SU-DHL-6 (cell line): ENCODE data around the gene NCBP3.

Experiments used
- H2AFZ ChIP-seq: fragments of 200-600 bp; sonication (generic); 2 replicates; pipeline ENCODE4 v1.6.1; 2014; ENCODE audit warnings: low read depth, mild to moderate bottlenecking, moderate library complexity, mixed read lengths, antibody characterized with exemption, low read length; ENCODE audit not compliant: severe bottlenecking
- H3F3A ChIP-seq: fragments of 200-600 bp; shearing (Covaris generic); 2 replicates; pipeline ENCODE4 v1.6.0; 2016; ENCODE audit warnings: antibody characterized with exemption, mild to moderate bottlenecking; ENCODE audit not compliant: insufficient read depth
- H3K27ac ChIP-seq: fragments of 200-600 bp; sonication (generic); 2 replicates; pipeline ENCODE4 v1.5.1; 2016; ENCODE audit warnings: low read depth, mild to moderate bottlenecking, low read length, moderate library complexity, mixed read lengths
- H3K27me3 ChIP-seq: fragments of 200-600 bp; sonication (generic), shearing (Covaris generic); 2 replicates; pipeline ENCODE4 v1.6.0; 2014; ENCODE audit warnings: mild to moderate bottlenecking, low read length
- H3K36me3 ChIP-seq: fragments of 200-600 bp; sonication (generic); 2 replicates; pipeline ENCODE4 v1.6.1; 2014; ENCODE audit warnings: mild to moderate bottlenecking, low read length, mixed read lengths
- H3K4me2 ChIP-seq: fragments of 300-600, 200-600 bp; shearing (Covaris generic), sonication (generic); 2 replicates; pipeline ENCODE4 v1.6.0; 2014; ENCODE audit warnings: low read length, low read depth, mild to moderate bottlenecking; ENCODE audit not compliant: poor library complexity, severe bottlenecking
- H3K4me3 ChIP-seq: fragments of 200-600 bp; sonication (generic); 2 replicates; pipeline ENCODE4 v1.5.1; 2014; ENCODE audit warnings: antibody characterized with exemption, low read length, mild to moderate bottlenecking, mixed read lengths; ENCODE audit not compliant: insufficient read depth, poor library complexity, severe bottlenecking
- H3K79me2 ChIP-seq: fragments of 200-600 bp; sonication (generic); 2 replicates; pipeline ENCODE4 v1.6.1; 2014; ENCODE audit warnings: mild to moderate bottlenecking, low read length, moderate library complexity; ENCODE audit not compliant: insufficient read depth
- H3K9ac ChIP-seq: fragments of 200-600 bp; sonication (generic); 2 replicates; pipeline ENCODE4 v1.7.0; 2014; ENCODE audit warnings: mild to moderate bottlenecking, low read length
- H3K9me2 ChIP-seq: fragments of 200-600 bp; sonication (generic); replicated peaks from 2 replicates; pipeline ENCODE4 v1.6.1; 2014; ENCODE audit warnings: low read length; ENCODE audit not compliant: insufficient read depth
- H3K9me3 ChIP-seq: fragments of 200-600 bp; sonication (generic); 2 replicates; pipeline ENCODE4 v1.6.1; 2014; ENCODE audit warnings: low read length, mixed read lengths; ENCODE audit not compliant: insufficient read depth
- H4K20me1 ChIP-seq: fragments of 200-600 bp; sonication (generic); 2 replicates; pipeline ENCODE4 v1.6.1; 2014; ENCODE audit warnings: low read depth, mild to moderate bottlenecking, antibody characterized with exemption, low read length, moderate library complexity, mixed read lengths
- EZH2phosphoT487 ChIP-seq: fragments of 200-600 bp; sonication (generic), shearing (Covaris generic); conservative IDR thresholded peaks from 2 replicates; pipeline ENCODE4 v1.6.1; 2018; ENCODE audit warnings: mild to moderate bottlenecking, antibody characterized with exemption, low read length, moderate library complexity, mixed read lengths
- TF ChIP-seq, protein P1 (sequence below): fragments of 200-600 bp; sonication (generic); IDR thresholded peaks from one replicate; pipeline ENCODE4 v1.5.1; 2017; ENCODE audit warnings: antibody characterized with exemption, mild to moderate bottlenecking, low read length, moderate library complexity; ENCODE audit not compliant: insufficient read depth, poor library complexity, severe bottlenecking

Gene NCBP3

DNA sequence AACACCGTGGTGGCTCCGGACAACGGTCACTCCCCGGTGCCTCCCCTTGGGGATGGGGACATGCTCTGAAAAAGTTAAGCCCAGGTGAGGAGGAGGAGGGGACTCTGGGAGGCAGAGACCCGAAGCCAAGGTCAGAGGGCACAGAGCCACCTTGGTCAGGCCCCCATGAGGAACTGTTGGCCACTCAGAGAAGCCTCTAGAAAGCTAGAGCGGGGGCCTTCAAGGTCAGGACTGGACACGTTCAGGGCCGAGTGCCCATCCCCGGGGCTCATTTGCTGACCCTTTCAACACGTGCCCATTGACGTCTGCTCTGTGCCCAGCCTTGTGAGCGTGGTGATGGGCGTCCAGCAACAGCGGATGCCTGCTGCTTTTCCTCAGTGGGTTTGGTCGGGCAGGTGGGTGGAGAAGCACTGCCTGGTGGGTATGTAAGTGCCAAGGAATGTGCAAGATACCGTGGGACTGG, 84.1 kb downstream of the NCBP3 start:
- Histone ChIP-seq H3K4me2 (no peak overlapping the region), H3K79me2 (no peaks in the 10 kb centered on the region), H3K9ac (no peak overlapping the region), H3K27ac (no peak overlapping the region), H3K9me3 (peaks cover 4% of the 10 kb centered on the region; the same call in 1 of the 2 replicates), H2AFZ (no peak overlapping the region), H4K20me1 (no peaks in the 10 kb centered on the region), H3F3A (no peaks in the 10 kb centered on the region), H3K27me3 (no peaks in the 10 kb centered on the region), H3K36me3 (no peaks in the 10 kb centered on the region), H3K9me2 (no peaks in the 10 kb centered on the region), H3K4me3 (no peak overlapping the region)
- TF ChIP-seq EZH2phosphoT487, result no peak
- TF ChIP-seq, protein P1, sequence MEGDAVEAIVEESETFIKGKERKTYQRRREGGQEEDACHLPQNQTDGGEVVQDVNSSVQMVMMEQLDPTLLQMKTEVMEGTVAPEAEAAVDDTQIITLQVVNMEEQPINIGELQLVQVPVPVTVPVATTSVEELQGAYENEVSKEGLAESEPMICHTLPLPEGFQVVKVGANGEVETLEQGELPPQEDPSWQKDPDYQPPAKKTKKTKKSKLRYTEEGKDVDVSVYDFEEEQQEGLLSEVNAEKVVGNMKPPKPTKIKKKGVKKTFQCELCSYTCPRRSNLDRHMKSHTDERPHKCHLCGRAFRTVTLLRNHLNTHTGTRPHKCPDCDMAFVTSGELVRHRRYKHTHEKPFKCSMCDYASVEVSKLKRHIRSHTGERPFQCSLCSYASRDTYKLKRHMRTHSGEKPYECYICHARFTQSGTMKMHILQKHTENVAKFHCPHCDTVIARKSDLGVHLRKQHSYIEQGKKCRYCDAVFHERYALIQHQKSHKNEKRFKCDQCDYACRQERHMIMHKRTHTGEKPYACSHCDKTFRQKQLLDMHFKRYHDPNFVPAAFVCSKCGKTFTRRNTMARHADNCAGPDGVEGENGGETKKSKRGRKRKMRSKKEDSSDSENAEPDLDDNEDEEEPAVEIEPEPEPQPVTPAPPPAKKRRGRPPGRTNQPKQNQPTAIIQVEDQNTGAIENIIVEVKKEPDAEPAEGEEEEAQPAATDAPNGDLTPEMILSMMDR, result no peak

DNA sequence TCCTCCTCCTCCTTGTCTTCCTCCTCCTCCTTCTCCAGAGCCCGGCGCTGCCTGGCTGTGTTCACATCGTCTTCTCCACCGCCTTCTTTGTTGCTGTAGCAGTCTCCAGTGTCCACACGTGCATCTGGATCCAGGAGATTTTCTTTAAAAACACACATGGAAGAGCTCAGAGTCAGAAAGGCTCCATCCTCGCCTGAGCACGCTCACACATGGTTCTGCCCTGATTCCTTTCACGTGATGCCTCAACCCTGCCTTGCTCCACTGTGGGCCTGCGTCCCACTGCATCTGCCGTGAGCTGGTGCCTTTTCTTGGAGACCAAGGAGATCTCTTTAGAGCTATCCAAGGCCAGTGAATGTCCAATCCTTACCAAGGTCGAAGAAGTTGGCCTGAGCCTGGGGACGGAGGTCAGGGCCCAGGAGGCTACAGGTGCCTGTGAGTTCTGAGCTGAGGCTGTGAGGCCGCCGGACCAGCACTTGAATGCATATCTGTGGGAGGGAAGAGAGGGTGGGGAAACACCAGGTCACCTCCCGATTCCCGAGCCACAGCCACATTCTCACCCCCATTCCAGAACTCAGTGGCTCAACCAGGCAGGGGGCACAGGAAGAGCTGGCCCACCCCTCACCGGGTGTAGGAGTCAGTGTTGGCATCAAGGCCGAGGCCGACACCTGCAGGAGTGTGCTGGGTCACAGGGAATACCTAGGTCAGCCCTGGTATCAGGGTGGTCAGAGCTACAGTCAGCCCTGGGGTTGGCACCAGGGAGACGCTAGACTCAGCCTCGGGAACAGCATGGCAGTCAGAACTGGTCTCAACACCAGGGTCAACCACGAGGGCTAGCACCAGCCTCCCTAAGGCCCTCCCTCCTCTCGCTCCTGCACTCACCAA, 84.8 kb downstream of the NCBP3 start:
- Histone ChIP-seq H3K36me3 (no peaks in the 10 kb centered on the region), H3K27ac (no peak overlapping the region), H2AFZ (no peak overlapping the region), H4K20me1 (no peaks in the 10 kb centered on the region), H3K79me2 (no peaks in the 10 kb centered on the region), H3K4me3 (no peak overlapping the region), H3K27me3 (no peaks in the 10 kb centered on the region), H3K4me2 (no peak overlapping the region), H3K9me3 (peaks cover 4% of the 10 kb centered on the region; the same call in 1 of the 2 replicates), H3K9ac (no peak overlapping the region), H3F3A (no peaks in the 10 kb centered on the region), H3K9me2 (no peaks in the 10 kb centered on the region)
- no peak for TF ChIP-seq EZH2phosphoT487
- TF ChIP-seq, protein P1, result no peak

DNA sequence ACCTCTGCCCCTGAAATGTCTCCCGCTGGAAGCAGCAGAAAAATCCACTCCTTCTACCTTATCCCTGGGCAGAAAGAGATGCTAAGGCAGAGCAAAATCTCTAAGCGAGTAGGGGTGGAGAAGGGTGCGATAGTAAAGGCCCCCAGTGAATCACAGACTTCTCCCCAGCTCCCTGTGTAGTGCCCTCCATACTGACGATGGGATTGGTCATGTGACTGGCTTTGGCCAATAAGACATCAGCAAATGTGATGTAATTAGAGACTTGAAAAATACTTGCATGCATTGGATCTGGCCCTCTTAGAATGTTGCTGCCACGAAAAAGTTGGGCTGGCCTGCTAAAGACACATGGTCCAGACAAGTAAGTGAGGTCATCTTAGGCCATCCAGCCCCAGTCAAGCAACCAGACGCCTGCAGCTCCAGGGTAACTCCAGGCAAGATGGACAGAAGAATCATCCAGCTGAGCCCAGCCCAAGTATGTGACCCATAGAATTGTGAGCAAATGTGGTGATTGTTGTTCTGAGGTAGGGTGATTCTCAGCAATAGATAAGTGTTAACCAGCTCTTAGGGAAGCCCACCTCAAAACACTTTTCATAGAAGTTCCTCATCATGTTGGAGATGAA, 86.3 kb downstream of the NCBP3 start:
- no peaks in the 10 kb centered on the region for H3K79me2 ChIP-seq
- no peaks in the 10 kb centered on the region for H4K20me1 ChIP-seq
- peaks cover 4% of the 10 kb centered on the region; the same call in 1 of the 2 replicates for H3K9me3 ChIP-seq
- H3K9ac ChIP-seq, result no peak overlapping the region
- H3K9me2 ChIP-seq, result no peaks in the 10 kb centered on the region
- H3K4me3 ChIP-seq, result no peak overlapping the region
- H3K36me3 ChIP-seq, result no peaks in the 10 kb centered on the region
- H3K27me3 ChIP-seq, result no peaks in the 10 kb centered on the region
- H3F3A ChIP-seq, result peaks cover 6% of the 10 kb centered on the region; the same call in 1 of the 2 replicates
- no peak overlapping the region for H3K27ac ChIP-seq
- no peak overlapping the region for H3K4me2 ChIP-seq
- H2AFZ ChIP-seq, result no peak overlapping the region
- TF ChIP-seq, protein P1, result no peak
- no peak for TF ChIP-seq EZH2phosphoT487
